ENCODE results near the gene SPDYE2B.
"Not testable (repeated sequence)": the region's sequence is repeated elsewhere in the genome, so short reads cannot be mapped to it uniquely, and the experiment has no call there.

The SPDYE2B gene, protein sequence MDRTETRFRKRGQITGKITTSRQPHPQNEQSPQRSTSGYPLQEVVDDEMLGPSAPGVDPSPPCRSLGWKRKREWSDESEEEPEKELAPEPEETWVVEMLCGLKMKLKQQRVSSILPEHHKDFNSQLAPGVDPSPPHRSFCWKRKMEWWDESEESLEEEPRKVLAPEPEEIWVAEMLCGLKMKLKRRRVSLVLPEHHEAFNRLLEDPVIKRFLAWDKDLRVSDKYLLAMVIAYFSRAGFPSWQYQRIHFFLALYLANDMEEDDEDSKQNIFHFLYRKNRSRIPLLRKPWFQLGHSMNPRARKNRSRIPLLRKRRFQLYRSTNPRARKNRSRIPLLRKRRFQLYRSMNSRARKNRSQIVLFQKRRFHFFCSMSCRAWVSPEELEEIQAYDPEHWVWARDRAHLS

GRCh38 chr7:102649924-102650323 lies at the start of gene SPDYE2B:
SPDYE2B (plus strand) TSS chr7:102650319; CDS start chr7:102652349, 2,030 bp downstream.
- DNase-seq (ENCODE audit: low read depth), result not testable (repeated sequence)

DNA sequence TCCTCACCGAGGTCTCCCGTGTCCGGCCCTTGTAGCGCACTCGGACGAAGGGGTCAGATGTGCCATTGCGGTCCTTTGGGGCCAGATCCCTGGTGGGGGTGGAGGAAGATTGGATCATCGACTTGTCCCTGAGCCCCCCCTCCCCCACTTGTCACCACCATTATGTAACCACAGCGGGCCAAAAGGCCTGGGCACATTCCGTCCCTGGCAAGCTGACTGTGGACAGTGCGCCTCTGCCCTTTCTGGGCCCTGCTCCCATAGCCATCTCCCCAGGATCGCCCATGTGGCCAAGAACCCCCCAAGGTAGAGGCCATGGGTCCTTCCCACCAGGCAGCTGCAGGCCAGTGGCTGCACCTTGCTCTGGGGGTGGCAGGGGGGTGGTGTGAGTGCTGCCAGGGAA lies 47.8 kb upstream of the SPDYE2B start:
- not testable (repeated sequence) for DNase-seq (ENCODE audit: low read depth)

DNA sequence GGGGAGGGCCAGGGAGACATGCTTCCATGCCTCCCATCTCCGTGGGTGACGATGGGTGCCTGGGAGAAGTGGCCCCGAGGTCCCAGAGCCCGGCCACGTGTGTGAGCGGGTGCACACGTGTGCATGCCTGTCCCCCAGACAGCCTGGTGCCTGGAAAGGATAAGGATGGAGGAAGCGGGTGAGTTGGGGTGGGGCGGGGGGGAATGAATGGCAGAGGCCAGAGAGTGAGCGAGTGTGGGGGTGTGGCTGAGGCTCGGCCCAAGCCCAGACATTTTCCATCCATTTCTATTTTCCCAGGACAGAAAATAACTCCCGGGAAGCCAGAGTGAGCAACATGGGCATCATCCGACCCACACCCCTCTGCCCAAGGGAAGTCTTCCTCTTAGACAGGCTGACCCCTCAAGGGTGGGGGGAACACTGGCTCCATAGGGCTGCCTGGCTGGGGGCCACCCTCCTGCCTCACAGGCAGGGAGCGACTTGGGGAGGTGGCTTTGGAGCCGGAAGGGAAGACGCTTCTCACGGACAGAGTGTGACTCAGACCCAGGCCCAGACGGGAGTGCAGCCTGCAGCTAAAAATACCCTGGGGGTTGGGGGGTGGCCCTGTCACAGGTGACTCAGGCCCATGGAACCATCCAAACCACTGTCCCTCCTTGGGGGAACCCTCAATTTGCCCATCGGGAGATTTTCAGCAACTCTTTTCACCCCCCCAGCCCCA lies 45.5 kb upstream of the SPDYE2B start:
- DNase-seq (ENCODE audit: low read depth), result not testable (repeated sequence)

DNA sequence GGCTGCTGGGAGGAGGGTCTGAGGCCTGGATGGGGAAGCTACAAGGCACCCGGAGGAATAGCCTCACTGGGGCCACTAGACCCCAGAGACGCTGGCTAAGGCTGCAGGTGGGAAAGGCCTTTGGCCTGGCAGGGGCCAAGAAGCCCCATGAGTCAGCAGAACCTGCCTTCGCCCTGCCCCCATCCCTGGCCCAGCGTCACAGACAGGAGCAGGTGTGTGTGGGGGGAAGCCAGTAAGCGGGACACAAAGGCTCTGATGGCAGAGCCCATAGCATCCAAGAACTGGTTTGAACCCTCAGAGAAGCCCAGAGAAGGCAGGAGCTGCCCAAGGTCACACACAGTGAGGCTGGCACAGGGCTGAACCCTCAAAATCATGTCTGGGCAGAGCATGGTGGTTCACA lies 43.3 kb upstream of the SPDYE2B start:
- not testable (repeated sequence) for DNase-seq (ENCODE audit: low read depth)

DNA sequence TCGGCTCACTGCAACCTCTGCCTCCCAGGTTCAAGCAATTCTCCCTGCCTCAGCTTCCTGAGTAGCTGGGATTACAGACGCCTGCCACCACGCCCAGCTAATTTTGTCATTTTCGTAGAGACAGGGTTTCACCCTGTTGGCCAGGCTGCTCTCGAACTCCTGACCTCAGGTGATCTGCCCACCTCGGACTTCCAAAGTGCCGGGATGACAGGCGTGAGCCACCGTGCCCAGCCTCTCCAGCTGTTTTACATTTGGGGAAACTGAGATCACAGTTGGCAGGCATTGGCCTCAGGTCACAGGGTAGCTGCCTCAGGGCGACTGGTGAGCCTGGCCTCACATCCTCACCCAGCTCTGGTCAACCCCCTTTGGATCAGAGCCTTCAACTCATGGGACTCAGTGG lies 40.4 kb upstream of the SPDYE2B start:
- not testable (repeated sequence) for DNase-seq (ENCODE audit: low read depth)

- not testable (repeated sequence) for DNase-seq (ENCODE audit: low read depth)
These were observed 39.7 kb upstream of the SPDYE2B start for GRCh38 chr7:102610441-102610840.

- not testable (repeated sequence) for DNase-seq (ENCODE audit: low read depth)
These were observed 39.0 kb upstream of the SPDYE2B start for GRCh38 chr7:102611013-102611674.

DNA sequence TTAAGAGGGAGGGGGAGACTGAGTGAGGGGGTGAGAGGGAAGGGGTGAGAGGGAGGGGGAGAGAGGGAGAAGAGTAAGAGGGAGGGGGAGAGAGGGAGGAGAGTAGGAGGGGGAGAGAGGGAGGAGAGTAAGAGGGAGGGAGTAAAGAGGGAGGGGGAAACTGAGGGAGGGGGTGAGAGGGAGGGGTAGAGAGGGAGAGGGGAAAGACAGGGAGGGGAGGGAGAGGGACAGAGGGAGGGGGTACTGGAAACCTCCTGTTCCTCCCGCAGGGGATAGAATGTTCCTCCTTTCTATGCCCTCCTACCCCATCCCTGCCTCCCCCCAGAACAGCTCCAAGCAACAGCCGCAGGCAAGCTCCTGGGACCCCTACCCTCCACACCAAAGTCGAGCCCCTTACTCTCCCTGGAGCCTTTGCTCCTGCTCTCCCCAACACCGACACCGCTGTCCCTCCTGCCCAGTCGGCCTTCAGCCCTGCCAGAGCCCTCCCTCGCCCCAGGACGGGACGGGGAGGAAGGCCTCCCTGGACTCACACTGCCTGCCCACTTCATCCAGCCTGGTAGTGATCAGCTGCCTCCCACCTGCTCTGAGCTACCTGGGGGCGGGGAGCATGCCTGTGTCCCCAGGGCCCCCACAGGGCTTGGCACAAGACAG lies 38.3 kb upstream of the SPDYE2B start:
- DNase-seq (ENCODE audit: low read depth), result not testable (repeated sequence)

GRCh38 chr7:102613575-102614345 lies 36.4 kb upstream of the SPDYE2B start:
- DNase-seq (ENCODE audit: low read depth), result not testable (repeated sequence)

GRCh38 chr7:102614346-102614697 lies 35.8 kb upstream of the SPDYE2B start:
- not testable (repeated sequence) for DNase-seq (ENCODE audit: low read depth)

DNA sequence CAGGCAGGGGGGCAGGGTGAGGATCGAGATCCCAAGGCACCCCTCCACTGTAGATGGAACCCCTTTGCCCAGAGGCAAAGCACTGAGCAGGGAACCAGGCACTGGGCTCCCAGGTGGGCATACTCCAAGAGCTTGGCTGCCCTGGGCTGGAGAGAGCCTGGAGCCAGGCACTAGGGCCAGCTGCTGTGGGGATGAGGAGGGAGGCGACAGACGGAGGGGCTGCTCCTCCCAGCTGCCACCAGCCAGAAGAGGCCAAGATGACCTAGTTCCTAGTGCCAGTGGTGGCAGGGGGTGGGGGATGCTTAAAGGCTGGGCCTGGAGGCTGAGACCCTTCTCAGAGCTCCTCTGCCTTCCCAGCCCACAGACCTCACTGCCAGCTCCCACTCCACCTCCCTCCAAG lies 35.2 kb upstream of the SPDYE2B start:
- DNase-seq (ENCODE audit: low read depth), result not testable (repeated sequence)

- not testable (repeated sequence) for DNase-seq (ENCODE audit: low read depth)
These were observed 34.2 kb upstream of the SPDYE2B start for GRCh38 chr7:102615930-102616329.

DNA sequence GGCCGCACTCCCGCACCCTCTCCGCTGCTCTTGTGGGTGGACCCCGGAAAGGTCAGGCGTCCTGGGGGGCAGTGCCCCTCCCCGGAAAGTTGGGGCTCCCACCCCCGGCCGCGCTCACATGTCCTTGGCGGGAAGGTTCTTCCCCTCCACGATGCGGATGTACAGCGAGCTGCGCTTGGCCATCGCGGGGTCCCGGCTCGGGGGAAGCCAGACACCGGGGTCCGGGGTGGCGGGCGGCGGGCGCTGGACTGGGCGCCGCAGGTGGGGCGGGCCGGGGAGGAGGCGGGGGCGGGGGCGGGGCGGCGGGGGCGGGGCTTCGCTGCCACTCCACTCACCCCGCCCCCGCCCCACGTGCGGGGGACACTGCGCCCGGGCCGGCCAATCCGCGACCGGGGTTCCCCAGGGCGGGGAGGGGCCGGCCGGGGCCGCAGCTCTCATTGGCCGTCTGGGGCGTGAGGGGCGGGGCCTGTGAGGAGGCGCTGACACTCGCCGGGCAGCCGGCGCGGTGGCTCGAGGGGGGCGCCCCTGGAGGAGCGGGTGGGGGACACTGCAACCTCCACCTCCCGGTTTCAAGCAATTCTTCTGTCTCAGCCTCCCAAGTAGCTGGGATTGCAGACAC lies 33.5 kb upstream of the SPDYE2B start, which contains the start of gene RASA4:
Gene RASA4, minus strand, starts transcription at position 250 of the 619 bp plus-strand sequence. Its CDS starts 67 bp downstream, at position 183.
- not testable (repeated sequence) for DNase-seq (ENCODE audit: low read depth)

DNA sequence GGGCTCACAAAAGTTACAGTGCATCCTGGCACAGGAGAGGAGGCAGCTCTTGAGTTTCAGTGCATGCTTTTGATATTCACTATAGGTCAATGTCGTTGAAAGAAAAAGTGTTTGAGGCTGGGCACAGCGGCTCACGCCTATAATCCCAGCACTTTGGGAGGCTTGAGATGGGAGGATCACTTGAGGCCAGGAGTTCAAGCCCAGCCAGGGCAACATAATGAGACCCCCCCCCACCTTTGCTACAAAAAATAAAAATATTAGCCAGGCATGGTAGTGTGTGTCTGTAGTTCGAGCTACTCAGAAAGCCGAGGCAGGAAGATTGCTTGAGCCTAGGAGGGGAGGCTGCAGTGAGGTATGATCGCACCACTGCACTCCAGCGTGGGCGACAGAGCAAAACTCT lies 32.0 kb upstream of the SPDYE2B start:
- DNase-seq (ENCODE audit: low read depth), result not testable (repeated sequence)

- not testable (repeated sequence) for DNase-seq (ENCODE audit: low read depth)
These were observed 22.7 kb upstream of the SPDYE2B start for GRCh38 chr7:102627271-102627904.

DNA sequence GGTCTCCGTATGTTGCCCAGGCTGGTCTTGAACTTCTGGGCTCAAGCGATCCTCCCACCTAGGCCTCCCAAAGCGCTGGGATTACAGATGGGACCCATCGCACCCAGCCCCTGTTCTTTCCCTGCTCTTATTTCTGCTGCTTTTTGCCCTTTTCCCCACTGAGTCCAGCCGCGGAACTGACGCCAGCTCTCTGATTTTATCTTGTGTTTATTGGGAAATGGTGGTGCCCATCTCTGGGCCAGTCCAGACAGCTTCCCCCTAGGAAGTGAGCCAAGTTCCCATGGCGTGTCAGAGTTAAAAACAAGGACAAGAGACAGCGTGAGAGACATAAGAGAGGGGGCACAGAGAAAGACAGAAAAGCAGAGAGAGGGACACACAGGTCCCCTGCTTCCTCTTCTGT lies 19.5 kb upstream of the SPDYE2B start:
- DNase-seq (ENCODE audit: low read depth), result not testable (repeated sequence)

- not testable (repeated sequence) for DNase-seq (ENCODE audit: low read depth)
These were observed 15.8 kb upstream of the SPDYE2B start for GRCh38 chr7:102634299-102634698.

DNA sequence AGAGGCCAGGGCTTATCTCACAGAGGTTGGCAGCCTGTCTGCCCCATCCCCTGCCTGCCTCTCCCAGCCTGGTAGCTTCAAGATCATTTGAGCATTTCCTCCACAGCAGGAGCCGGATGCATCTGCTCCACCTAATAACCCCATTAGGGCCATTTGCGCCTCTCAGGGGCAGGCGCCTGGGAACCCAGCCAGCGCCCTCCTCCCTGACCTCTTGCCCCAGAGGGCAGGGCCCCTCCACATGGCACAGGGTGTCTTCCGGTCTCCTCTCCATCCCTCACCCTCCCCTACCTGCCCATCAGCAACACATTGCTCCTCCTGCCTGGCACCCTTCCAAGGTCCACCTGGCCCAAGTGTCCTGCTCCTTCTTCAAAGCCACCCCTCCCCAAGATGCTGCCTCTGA lies 14.8 kb upstream of the SPDYE2B start:
- DNase-seq (ENCODE audit: low read depth), result not testable (repeated sequence)

- DNase-seq (ENCODE audit: low read depth), result not testable (repeated sequence)
These were observed 13.2 kb upstream of the SPDYE2B start for GRCh38 chr7:102636956-102637355.

GRCh38 chr7:102638848-102639247 lies 11.3 kb upstream of the SPDYE2B start:
- not testable (repeated sequence) for DNase-seq (ENCODE audit: low read depth)

All from GM04503 (cell line).